Measurements from ENCODE around the gene E2F4. TPM values are rescaled to one million over a fixed set of nuclear protein-coding genes. Genes with fewer than 3 reads are reported as not detected.

E2F4 gene
- total and polyA plus RNA-seq, 2 donors (not counting 1 experiment from before 2014, with no cell fraction given): 106 to 188 TPM

DNA sequence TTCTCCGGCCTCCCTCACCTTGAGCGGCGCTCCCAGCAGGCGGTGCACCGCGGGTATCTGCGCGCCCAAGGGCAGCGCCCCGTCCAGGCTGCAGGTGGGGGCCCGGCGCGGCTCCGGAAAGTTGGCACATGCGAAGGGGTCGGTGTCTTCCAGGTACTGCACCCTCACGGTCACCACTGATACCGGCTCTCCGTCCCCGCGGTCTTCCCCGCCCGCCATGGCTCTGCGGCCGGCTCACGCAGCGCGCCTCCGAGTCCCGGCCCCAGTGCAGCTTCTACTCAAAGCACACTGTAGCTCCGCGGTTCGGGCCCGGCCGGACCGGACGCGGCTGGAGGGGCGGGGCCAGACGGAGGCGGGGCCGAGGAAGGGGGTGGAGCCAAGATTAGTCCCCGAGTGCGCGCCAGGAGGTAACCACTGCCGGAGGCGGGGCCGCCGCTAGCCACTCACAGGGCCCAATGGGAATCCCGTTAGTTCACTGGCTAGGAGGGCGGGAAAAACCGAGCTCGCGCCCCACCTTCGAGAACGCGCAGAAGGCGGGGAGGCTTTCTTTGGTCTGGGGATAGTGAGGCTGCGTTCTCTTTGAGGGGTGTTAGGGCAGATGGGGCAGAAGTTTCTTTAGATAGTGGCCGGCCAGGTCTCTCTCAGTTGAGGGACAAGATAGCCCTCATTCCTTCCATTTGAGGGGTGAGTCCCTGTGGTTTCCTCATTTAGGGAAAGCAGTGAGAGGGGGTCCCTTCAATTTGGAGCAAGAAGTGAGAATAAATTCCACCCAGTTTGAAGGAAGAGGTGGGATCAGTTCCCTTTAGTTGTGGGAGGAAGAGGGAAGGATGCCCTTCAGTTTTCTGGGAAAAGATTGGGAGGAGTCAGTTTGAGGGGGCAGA, 55.5 kb downstream of the E2F4 start, which contains the start of gene FHOD1:
Gene FHOD1 (minus strand): TSS at position 290 of the 881 bp plus-strand sequence. CDS start 71 bp downstream, at position 219.
- Histone ChIP-seq H3K4me1 (ENCODE audit: control insufficient read depth in 2 of 2, insufficient read depth in 2 of 2, low read length in 2 of 2) (peaks cover 46 to 55% of the 10 kb centered on the region in 2 donors), H3K4me3 (ENCODE audit: control extremely low read depth in 1 of 5, extremely low read depth in 1 of 5, insufficient read depth in 1 of 5, low read depth in 2 of 5, low read length in 4 of 5) (peak within 1 kb of the TSS; percentile 70 to 97 (median 79)), H3K36me3 (replicated peaks in 1 of 2; ENCODE audit: control extremely low read depth in 1 of 2, control insufficient read depth in 1 of 2, extremely low read depth in 1 of 2, insufficient read depth in 2 of 2, low read length in 1 of 2) (no peaks in the 10 kb centered on the region), H3K27ac (ENCODE audit: low read length in 2 of 2) (peak within 1 kb of the TSS; percentile 16 to 48), H3K27me3 (replicated peaks in 1 of 4; ENCODE audit: control extremely low read depth in 1 of 4, control insufficient read depth in 3 of 4, insufficient read depth in 4 of 4, low read length in 3 of 4) (peaks cover 0 to 17% (median 13%) of the 10 kb centered on the region in 4 experiments), H3K9me3 (ENCODE audit: control extremely low read depth in 1 of 3, control insufficient read depth in 2 of 3, insufficient read depth in 1 of 3, low read length in 2 of 3) (no peaks in the 10 kb centered on the region), H3K79me2 (ENCODE audit: control insufficient read depth, insufficient read depth, low read length) (peaks cover 13% of the 10 kb centered on the region), H3K4me2 (replicated peaks; ENCODE audit: low read depth, low read length, poor library complexity, severe bottlenecking) (peak within 1 kb of the TSS; percentile 100), H4K20me1 (ENCODE audit: control insufficient read depth, insufficient read depth, low read length, poor library complexity, severe bottlenecking) (peaks cover 8% of the 10 kb centered on the region), H2AFZ (ENCODE audit: insufficient read depth, low read depth, low read length, poor library complexity, severe bottlenecking) (peak within 1 kb of the TSS; percentile 86), H3K9ac (ENCODE audit: low read length) (peak within 1 kb of the TSS; percentile 81)
- POLR2A ChIA-PET: interaction anchor here (0.6 to 3.7 kb wide), 5 partner anchors 20 to 277 kb away, joined by 3 to 27 read pairs (median 3); partner anchors contain the start of gene TMEM208
- CTCF ChIA-PET: interaction anchor here (0.9 to 4.2 kb wide), 7 partner anchors 14 to 233 kb away, joined by 3 to 19 read pairs (median 4); partner anchors contain the start of genes ATP6V0D1 and TMEM208
- TF ChIP-seq EZH2 (IDR thresholded peaks at IDR 0.05; ENCODE audit: borderline replicate concordance, insufficient read depth, low read depth, low read length, poor library complexity, severe bottlenecking): no peak
- TF ChIP-seq, protein P1, sequence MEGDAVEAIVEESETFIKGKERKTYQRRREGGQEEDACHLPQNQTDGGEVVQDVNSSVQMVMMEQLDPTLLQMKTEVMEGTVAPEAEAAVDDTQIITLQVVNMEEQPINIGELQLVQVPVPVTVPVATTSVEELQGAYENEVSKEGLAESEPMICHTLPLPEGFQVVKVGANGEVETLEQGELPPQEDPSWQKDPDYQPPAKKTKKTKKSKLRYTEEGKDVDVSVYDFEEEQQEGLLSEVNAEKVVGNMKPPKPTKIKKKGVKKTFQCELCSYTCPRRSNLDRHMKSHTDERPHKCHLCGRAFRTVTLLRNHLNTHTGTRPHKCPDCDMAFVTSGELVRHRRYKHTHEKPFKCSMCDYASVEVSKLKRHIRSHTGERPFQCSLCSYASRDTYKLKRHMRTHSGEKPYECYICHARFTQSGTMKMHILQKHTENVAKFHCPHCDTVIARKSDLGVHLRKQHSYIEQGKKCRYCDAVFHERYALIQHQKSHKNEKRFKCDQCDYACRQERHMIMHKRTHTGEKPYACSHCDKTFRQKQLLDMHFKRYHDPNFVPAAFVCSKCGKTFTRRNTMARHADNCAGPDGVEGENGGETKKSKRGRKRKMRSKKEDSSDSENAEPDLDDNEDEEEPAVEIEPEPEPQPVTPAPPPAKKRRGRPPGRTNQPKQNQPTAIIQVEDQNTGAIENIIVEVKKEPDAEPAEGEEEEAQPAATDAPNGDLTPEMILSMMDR (IDR thresholded peaks at IDR 0.05): no peak
- peak within 1 kb of the TSS; percentile 90 for H3K27ac Mint-ChIP-seq
- peak within 1 kb of the TSS; percentile 96 for H3K4me3 Mint-ChIP-seq
- no peaks in the 10 kb centered on the region for H3K9me3 Mint-ChIP-seq (ENCODE audit: insufficient read depth)
- DNase-seq (peak; percentile 96), ATAC-seq (ENCODE audit: low read depth) (peak; percentile 75)
- intact Hi-C loops (cut with micrococcal nuclease): loop anchor here (1.0 to 10.0 kb wide), 7 partner anchors 20 to 417 kb away; partner anchors contain the start of genes ACD, ATP6V0D1, C16orf86 and E2F4
- peaks cover 9% of the 10 kb centered on the region for H3K27me3 Mint-ChIP-seq
- peaks cover 53% of the 10 kb centered on the region for H3K4me1 Mint-ChIP-seq
- under 1% methylated on average over 60 of the region's 60 CpGs for WGBS (ENCODE audit: insufficient coverage)
